ENCODE measurements around the gene TNFRSF13B.

GRCh38 chr17:16988749-16989229, 16.9 kb upstream of the TNFRSF13B start:
- no peak for TF ChIP-seq CTCF (IDR thresholded peaks at IDR 0.05)
- TF ChIP-seq POLR2A (IDR thresholded peaks at IDR 0.05) = no peak

Measured in uterus (tissue), 2 donors.